Colonic mucosa (tissue), 4 donors: Measurements from ENCODE around the gene ZSCAN5C. TPM values are rescaled to one million over a fixed set of nuclear protein-coding genes. Genes with fewer than 3 reads are reported as not detected.
"Not testable (repeated sequence)": the region's sequence is repeated elsewhere in the genome, so short reads cannot be mapped to it uniquely, and the experiment has no call there.

Experiments used
- DNase-seq: peaks from one replicate; pipeline ENCODE4 v3.0.0-alpha.2; 2020
- H3K27ac ChIP-seq: fragments of 200-600 bp; one replicate; pipeline ENCODE4 v1.8.0; 2021
- H3K27me3 ChIP-seq: fragments of 200-600 bp; one replicate; pipeline ENCODE4 v1.8.0; 2021
- H3K36me3 ChIP-seq: fragments of 200-600 bp; one replicate; pipeline ENCODE4 v1.8.0; 2021
- H3K4me1 ChIP-seq: fragments of 200-600 bp; one replicate; pipeline ENCODE4 v1.8.0; 2021; ENCODE audit warnings: mild to moderate bottlenecking
- H3K4me3 ChIP-seq: fragments of 200-600 bp; one replicate; pipeline ENCODE4 v1.8.0; 2021
- H3K9ac ChIP-seq, 2 donors: one replicate each; pipeline ENCODE4 v1.7.0; 2013; ENCODE audit warnings: control low read depth in 2 of 2, low read depth in 2 of 2, low read length in 2 of 2
- H3K9me3 ChIP-seq: fragments of 200-600 bp; one replicate; pipeline ENCODE4 v1.8.0; 2021
- CTCF ChIP-seq: fragments of 200-600 bp; IDR thresholded peaks from one replicate; pipeline ENCODE4 v1.8.0; 2022; ENCODE audit warnings: antibody characterized with exemption, mild to moderate bottlenecking
- intact Hi-C: fragments of 100-400 bp; cut with DNase I; formaldehyde crosslinking; loops from one replicate; pipeline ENCODE4 v1.14.1; 2022
- total RNA-seq, 2 donors: library from RNA; stranded (reverse); fragmentation: NEBNext Ultra II Directional in 1 of 2; extraction: Animal tissue kit (Norgen Biotek cat#: 25700) in 1 of 2; gene quantifications; one replicate each; pipeline ENCODE4 v1.2.1, GENCODE V29; 2021
- donor health status: healthy.
- donor health status: DM: no; HTN: no; CAD: no.
- donor health status: DM: no; HTN: no; CAD: no.

Gene ZSCAN5C
- total RNA-seq, 2 donors from 2014 or later: not detected

- TF ChIP-seq CTCF: no peak
- Histone ChIP-seq H3K4me1 (no peaks in the 10 kb centered on the region), H3K9ac (no peak overlapping the region), H3K27me3 (no peaks in the 10 kb centered on the region), H3K9me3 (no peaks in the 10 kb centered on the region), H3K27ac (no peak overlapping the region), H3K36me3 (no peaks in the 10 kb centered on the region), H3K4me3 (no peak overlapping the region)
- no peak for DNase-seq
- intact Hi-C loops: no loop called here
Measured at GRCh38 chr19:56245121-56245740, 43.2 kb downstream of the ZSCAN5C start.

GRCh38 chr19:56245764-56246163, 43.7 kb downstream of the ZSCAN5C start:
- H3K9ac ChIP-seq, H3K27ac ChIP-seq, H3K36me3 ChIP-seq, DNase-seq, intact Hi-C loops, H3K4me1 ChIP-seq, H3K4me3 ChIP-seq, H3K27me3 ChIP-seq, H3K9me3 ChIP-seq: not testable (repeated sequence)

GRCh38 chr19:56248736-56249338, 46.8 kb downstream of the ZSCAN5C start:
- H3K9me3 ChIP-seq, H3K9ac ChIP-seq, H3K4me3 ChIP-seq, DNase-seq, H3K27me3 ChIP-seq, H3K36me3 ChIP-seq, H3K27ac ChIP-seq, H3K4me1 ChIP-seq, intact Hi-C loops: not testable (repeated sequence)

- no peak overlapping the region for H3K9ac ChIP-seq
- no peaks in the 10 kb centered on the region for H3K9me3 ChIP-seq
- no peak overlapping the region for H3K4me3 ChIP-seq
- no peaks in the 10 kb centered on the region for H3K4me1 ChIP-seq
- intact Hi-C loops: loop anchor here (2.0 to 5.0 kb wide), 2 partner anchors 82 to 176 kb away; no protein-coding TSS in a partner anchor
- DNase-seq: peak; percentile 82
- no peak overlapping the region for H3K27ac ChIP-seq
- TF ChIP-seq CTCF: peak; percentile 75
- H3K36me3 ChIP-seq: no peaks in the 10 kb centered on the region
- no peaks in the 10 kb centered on the region for H3K27me3 ChIP-seq
Measured at GRCh38 chr19:56252699-56253422, 50.8 kb downstream of the ZSCAN5C start.

GRCh38 chr19:56253737-56254136, 51.7 kb downstream of the ZSCAN5C start:
- DNase-seq: no peak
- Histone ChIP-seq H3K27me3 (no peaks in the 10 kb centered on the region), H3K36me3 (no peaks in the 10 kb centered on the region), H3K9ac (no peak overlapping the region), H3K9me3 (no peaks in the 10 kb centered on the region), H3K4me3 (no peak overlapping the region), H3K4me1 (no peaks in the 10 kb centered on the region), H3K27ac (no peak overlapping the region)
- intact Hi-C loops: loop anchor here (2.0 to 5.0 kb wide), 2 partner anchors 81 to 176 kb away; no protein-coding TSS in a partner anchor
- peak; percentile 35 for TF ChIP-seq CTCF

GRCh38 chr19:56258272-56258671, 56.2 kb downstream of the ZSCAN5C start:
- no peaks in the 10 kb centered on the region for H3K9me3 ChIP-seq
- no peak for DNase-seq
- H3K9ac ChIP-seq: no peak overlapping the region
- H3K4me3 ChIP-seq: no peak overlapping the region
- intact Hi-C loops: no loop called here
- TF ChIP-seq CTCF: no peak
- H3K27ac ChIP-seq: no peak overlapping the region
- H3K4me1 ChIP-seq: no peaks in the 10 kb centered on the region
- H3K27me3 ChIP-seq: no peaks in the 10 kb centered on the region
- H3K36me3 ChIP-seq: no peaks in the 10 kb centered on the region

Other genes with a start within 250 kb of the ZSCAN5C start
- not detected for gene NLRP5, start 215.5 kb upstream of the ZSCAN5C start, total RNA-seq
- 10 to 100 TPM; 52.1 to 69.2 TPM for gene ZNF787, start 81.0 kb upstream of the ZSCAN5C start, total RNA-seq
- gene ZNF444, start 61.0 kb upstream of the ZSCAN5C start, total RNA-seq: 10 to 100 TPM; 20.5 to 50.9 TPM
- gene GALP, start 26.3 kb upstream of the ZSCAN5C start, total RNA-seq: not detected
- not detected for gene ZSCAN5B, start 4.5 kb upstream of the ZSCAN5C start, total RNA-seq
- not detected for gene EDDM13, start 70.5 kb downstream of the ZSCAN5C start, total RNA-seq
- 10 to 100 TPM in 1 of 2 donors, 1 to 10 TPM in 1; 9.8 to 12.1 TPM for gene ZSCAN5A, start 112.6 kb downstream of the ZSCAN5C start, total RNA-seq
- gene ZNF582, start 191.3 kb downstream of the ZSCAN5C start, total RNA-seq: 1 to 10 TPM; 1.1 to 1.4 TPM
- gene ZNF583, start 202.1 kb downstream of the ZSCAN5C start, total RNA-seq: 1 to 10 TPM; 1.3 to 2.1 TPM